Mucosa of stomach (tissue), 1 donor: ENCODE data around the gene CRYBG3.

Source experiments
- H3K27me3 ChIP-seq: one replicate; pipeline ENCODE4 v1.7.0; 2013; ENCODE audit warnings: mild to moderate bottlenecking, low read length; ENCODE audit not compliant: control insufficient read depth, insufficient read depth
- H3K36me3 ChIP-seq: one replicate; pipeline ENCODE4 v1.7.0; 2013; ENCODE audit warnings: low read length; ENCODE audit not compliant: control insufficient read depth, insufficient read depth
- H3K4me1 ChIP-seq: one replicate; pipeline ENCODE4 v1.7.0; 2013; ENCODE audit warnings: mild to moderate bottlenecking, low read length; ENCODE audit not compliant: control insufficient read depth, insufficient read depth
- H3K4me3 ChIP-seq: one replicate; pipeline ENCODE4 v1.7.0; 2013; ENCODE audit warnings: low read length
- H3K9ac ChIP-seq: one replicate; pipeline ENCODE4 v1.7.0; 2013; ENCODE audit warnings: mild to moderate bottlenecking, low read length, moderate library complexity
- H3K9me3 ChIP-seq: one replicate; pipeline ENCODE4 v1.7.0; 2013; ENCODE audit warnings: mild to moderate bottlenecking, low read length, moderate library complexity; ENCODE audit not compliant: control insufficient read depth
- donor health status: Pancreatic carcinoma.

The CRYBG3 gene

GRCh38 chr3:97910931-97911351 is 89.1 kb downstream of the CRYBG3 start:
- Histone ChIP-seq H3K9me3 (no peaks in the 10 kb centered on the region), H3K36me3 (no peaks in the 10 kb centered on the region), H3K27me3 (no peaks in the 10 kb centered on the region), H3K9ac (no peak overlapping the region), H3K4me1 (no peaks in the 10 kb centered on the region), H3K4me3 (no peak overlapping the region)

- Histone ChIP-seq H3K4me3 (no peak overlapping the region), H3K27me3 (no peaks in the 10 kb centered on the region), H3K9ac (no peak overlapping the region), H3K36me3 (no peaks in the 10 kb centered on the region), H3K9me3 (no peaks in the 10 kb centered on the region), H3K4me1 (no peaks in the 10 kb centered on the region)
Observed at GRCh38 chr3:97911459-97911858, 89.6 kb downstream of the CRYBG3 start.

- Histone ChIP-seq H3K9ac (no peak overlapping the region), H3K27me3 (no peaks in the 10 kb centered on the region), H3K36me3 (no peaks in the 10 kb centered on the region), H3K4me3 (no peak overlapping the region), H3K4me1 (no peaks in the 10 kb centered on the region), H3K9me3 (no peaks in the 10 kb centered on the region)
Observed at GRCh38 chr3:97914388-97914787, 92.6 kb downstream of the CRYBG3 start.

- no peak overlapping the region for H3K9ac ChIP-seq
- no peak overlapping the region for H3K4me3 ChIP-seq
- H3K9me3 ChIP-seq = no peaks in the 10 kb centered on the region
- H3K36me3 ChIP-seq = no peaks in the 10 kb centered on the region
- no peaks in the 10 kb centered on the region for H3K4me1 ChIP-seq
- no peaks in the 10 kb centered on the region for H3K27me3 ChIP-seq
Observed at GRCh38 chr3:97916576-97916975, 94.8 kb downstream of the CRYBG3 start.

GRCh38 chr3:97917813-97918536 is 96.2 kb downstream of the CRYBG3 start:
- Histone ChIP-seq H3K9ac (no peak overlapping the region), H3K36me3 (no peaks in the 10 kb centered on the region), H3K4me3 (no peak overlapping the region), H3K9me3 (no peaks in the 10 kb centered on the region), H3K27me3 (no peaks in the 10 kb centered on the region), H3K4me1 (no peaks in the 10 kb centered on the region)

GRCh38 chr3:97927704-97928103 is 105.9 kb downstream of the CRYBG3 start:
- Histone ChIP-seq H3K9me3 (no peaks in the 10 kb centered on the region), H3K4me1 (no peaks in the 10 kb centered on the region), H3K27me3 (no peaks in the 10 kb centered on the region), H3K4me3 (no peak overlapping the region), H3K9ac (no peak overlapping the region), H3K36me3 (no peaks in the 10 kb centered on the region)

- no peaks in the 10 kb centered on the region for H3K9me3 ChIP-seq
- no peaks in the 10 kb centered on the region for H3K27me3 ChIP-seq
- H3K4me3 ChIP-seq = no peak overlapping the region
- H3K9ac ChIP-seq = no peak overlapping the region
- H3K4me1 ChIP-seq = no peaks in the 10 kb centered on the region
- no peaks in the 10 kb centered on the region for H3K36me3 ChIP-seq
Observed at GRCh38 chr3:97928986-97929385, 107.2 kb downstream of the CRYBG3 start.

GRCh38 chr3:97930018-97930417 is 108.2 kb downstream of the CRYBG3 start:
- Histone ChIP-seq H3K4me3 (no peak overlapping the region), H3K9ac (no peak overlapping the region)

GRCh38 chr3:97931218-97931617 is 109.4 kb downstream of the CRYBG3 start:
- no peak overlapping the region for H3K9ac ChIP-seq
- no peak overlapping the region for H3K4me3 ChIP-seq
- H3K4me1 ChIP-seq = no peaks in the 10 kb centered on the region
- H3K9me3 ChIP-seq = no peaks in the 10 kb centered on the region
- no peaks in the 10 kb centered on the region for H3K27me3 ChIP-seq
- H3K36me3 ChIP-seq = no peaks in the 10 kb centered on the region

More at GRCh38 chr3:97930018-97930417, 108.2 kb downstream of the CRYBG3 start:
- no peaks in the 10 kb centered on the region for H3K27me3 ChIP-seq
- H3K9me3 ChIP-seq = no peaks in the 10 kb centered on the region
- H3K36me3 ChIP-seq = no peaks in the 10 kb centered on the region
- no peaks in the 10 kb centered on the region for H3K4me1 ChIP-seq

GRCh38 chr3:97932387-97932801 is 110.6 kb downstream of the CRYBG3 start:
- no peaks in the 10 kb centered on the region for H3K9me3 ChIP-seq
- H3K9ac ChIP-seq = no peak overlapping the region
- H3K4me1 ChIP-seq = no peaks in the 10 kb centered on the region
- H3K4me3 ChIP-seq = no peak overlapping the region
- no peaks in the 10 kb centered on the region for H3K36me3 ChIP-seq
- no peaks in the 10 kb centered on the region for H3K27me3 ChIP-seq

- H3K27me3 ChIP-seq = no peaks in the 10 kb centered on the region
- H3K36me3 ChIP-seq = no peaks in the 10 kb centered on the region
- H3K9me3 ChIP-seq = no peaks in the 10 kb centered on the region
- no peak overlapping the region for H3K4me3 ChIP-seq
- no peaks in the 10 kb centered on the region for H3K4me1 ChIP-seq
- H3K9ac ChIP-seq = no peak overlapping the region
Observed at GRCh38 chr3:97934980-97935695, 113.3 kb downstream of the CRYBG3 start.

GRCh38 chr3:97935842-97936241 is 114.0 kb downstream of the CRYBG3 start:
- H3K36me3 ChIP-seq = no peaks in the 10 kb centered on the region
- no peak overlapping the region for H3K4me3 ChIP-seq
- no peaks in the 10 kb centered on the region for H3K9me3 ChIP-seq
- H3K9ac ChIP-seq = no peak overlapping the region
- no peaks in the 10 kb centered on the region for H3K27me3 ChIP-seq
- H3K4me1 ChIP-seq = no peaks in the 10 kb centered on the region
